HG02678 (cell line): ENCODE measurements around the gene EEFSEC.

Experiments
- ATAC-seq: cut with Tn5 transposase; IDR thresholded peaks from one replicate; pipeline ENCODE4 v1.9.1; 2021; ENCODE audit warnings: mild to moderate bottlenecking, moderate library complexity; ENCODE audit not compliant: unreplicated experiment

The EEFSEC gene

GRCh38 chr3:128347282-128347681, 194.0 kb downstream of the EEFSEC start:
- no peak for ATAC-seq

- no peak for ATAC-seq
Observed at GRCh38 chr3:128348075-128348474, 194.8 kb downstream of the EEFSEC start.

GRCh38 chr3:128348805-128349531, 195.7 kb downstream of the EEFSEC start:
- no peak for ATAC-seq

GRCh38 chr3:128349963-128350599, 196.8 kb downstream of the EEFSEC start:
- no peak for ATAC-seq

GRCh38 chr3:128351546-128351945, 198.3 kb downstream of the EEFSEC start:
- ATAC-seq, result no peak

- no peak for ATAC-seq
Observed at GRCh38 chr3:128352326-128352725, 199.0 kb downstream of the EEFSEC start.

- ATAC-seq, result no peak
Observed at GRCh38 chr3:128353361-128353965, 200.2 kb downstream of the EEFSEC start.

- ATAC-seq, result no peak
Observed at GRCh38 chr3:128353991-128354687, 200.9 kb downstream of the EEFSEC start.

- no peak for ATAC-seq
Observed at GRCh38 chr3:128354788-128355542, 201.7 kb downstream of the EEFSEC start.

GRCh38 chr3:128355543-128355919, 202.2 kb downstream of the EEFSEC start:
- no peak for ATAC-seq

- ATAC-seq, result no peak
Observed at GRCh38 chr3:128356822-128357221, 203.5 kb downstream of the EEFSEC start.

GRCh38 chr3:128357538-128357937, 204.3 kb downstream of the EEFSEC start:
- no peak for ATAC-seq

GRCh38 chr3:128358156-128358895, 205.0 kb downstream of the EEFSEC start:
- ATAC-seq, result no peak

- ATAC-seq, result no peak
Observed at GRCh38 chr3:128359060-128359664, 205.9 kb downstream of the EEFSEC start.

- ATAC-seq, result no peak
Observed at GRCh38 chr3:128359846-128360642, 206.8 kb downstream of the EEFSEC start.

- no peak for ATAC-seq
Observed at GRCh38 chr3:128360705-128361271, 207.5 kb downstream of the EEFSEC start.

- ATAC-seq, result no peak
Observed at GRCh38 chr3:128362026-128362965, 209.0 kb downstream of the EEFSEC start.

GRCh38 chr3:128364291-128364690, 211.0 kb downstream of the EEFSEC start:
- ATAC-seq, result no peak
